ENCODE data around the gene EXOC1. TPM values are rescaled to one million over a fixed set of nuclear protein-coding genes. Genes with fewer than 3 reads are reported as not detected.

Gene EXOC1
- polyA plus RNA-seq, 1 donor, result 38.2 TPM

DNA sequence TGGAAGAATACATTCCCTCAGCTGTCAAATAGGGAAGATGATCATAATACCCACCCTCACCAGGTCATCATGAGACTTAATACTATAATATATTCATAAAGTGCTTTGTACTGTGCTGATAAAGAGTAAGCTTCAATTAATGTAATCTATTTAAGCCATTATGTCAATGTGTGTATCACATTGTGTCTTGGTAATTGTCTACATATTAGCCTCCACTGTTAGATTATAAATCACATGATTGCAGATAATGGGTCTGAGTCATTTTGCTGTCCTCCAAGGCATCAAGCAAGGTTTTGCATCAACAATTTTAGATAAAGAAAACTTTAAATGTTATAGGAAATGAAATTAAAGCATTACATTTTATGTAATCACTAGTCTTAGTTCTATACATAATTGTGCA, 50.1 kb downstream of the EXOC1 start:
- DNase-seq, result no peak
- no peaks in the 10 kb centered on the region for H3K9me3 ChIP-seq (ENCODE audit: control insufficient read depth, low read depth, low read length)
- no peak overlapping the region for H3K27ac ChIP-seq (ENCODE audit: low read length)
- no peak overlapping the region for H3K4me3 ChIP-seq (ENCODE audit: low read length)
- peaks cover 23% of the 10 kb centered on the region for H3K36me3 ChIP-seq (ENCODE audit: control insufficient read depth, insufficient read depth, low read length)
- no peaks in the 10 kb centered on the region for H3K4me1 ChIP-seq (ENCODE audit: control insufficient read depth, insufficient read depth, low read length)
- no peaks in the 10 kb centered on the region for H3K27me3 ChIP-seq (ENCODE audit: control insufficient read depth, insufficient read depth, low read length)

DNA sequence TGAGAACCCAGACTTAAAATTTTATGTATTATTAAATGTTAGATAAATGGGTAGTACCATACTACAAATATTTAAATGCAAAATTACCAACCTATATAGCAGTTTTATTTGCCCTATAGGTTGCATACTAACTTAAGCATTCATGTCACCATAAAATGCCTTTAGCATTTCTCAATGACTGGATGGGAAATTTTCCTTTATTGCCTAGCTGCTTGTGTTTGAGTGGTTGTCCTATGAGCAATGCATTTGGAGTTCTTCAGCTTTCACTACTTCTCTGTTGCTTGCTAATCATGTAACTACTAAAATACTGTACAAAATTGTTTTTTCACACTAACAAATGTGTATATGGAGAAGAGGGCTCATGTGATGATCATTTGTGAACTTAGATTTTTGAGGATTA, 51.1 kb downstream of the EXOC1 start:
- no peak overlapping the region for H3K27ac ChIP-seq (ENCODE audit: low read length)
- no peak for DNase-seq
- H3K9me3 ChIP-seq (ENCODE audit: control insufficient read depth, low read depth, low read length), result no peaks in the 10 kb centered on the region
- no peak overlapping the region for H3K4me3 ChIP-seq (ENCODE audit: low read length)
- no peaks in the 10 kb centered on the region for H3K4me1 ChIP-seq (ENCODE audit: control insufficient read depth, insufficient read depth, low read length)
- H3K27me3 ChIP-seq (ENCODE audit: control insufficient read depth, insufficient read depth, low read length), result no peaks in the 10 kb centered on the region
- peaks cover 22% of the 10 kb centered on the region for H3K36me3 ChIP-seq (ENCODE audit: control insufficient read depth, insufficient read depth, low read length)

DNA sequence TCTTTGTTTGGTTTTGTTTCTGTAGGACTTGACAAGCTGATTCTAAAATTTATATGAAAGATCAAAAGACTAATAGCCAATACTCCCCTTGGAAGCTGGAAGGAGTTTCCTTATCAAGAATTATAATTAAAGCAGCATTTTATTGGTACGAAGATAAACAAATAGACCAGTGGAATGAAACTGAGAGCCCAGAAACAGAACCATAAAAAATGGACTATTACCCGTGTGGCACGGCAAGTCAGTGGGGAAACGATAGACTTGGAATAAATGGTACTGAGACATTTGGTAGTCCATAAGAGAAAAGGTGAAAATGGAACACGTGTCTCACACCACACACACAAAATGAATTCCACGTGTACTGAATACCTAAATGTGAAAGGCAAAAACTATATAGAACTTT, 52.9 kb downstream of the EXOC1 start:
- DNase-seq, result no peak
- Histone ChIP-seq H3K4me3 (ENCODE audit: low read length) (no peak overlapping the region), H3K36me3 (ENCODE audit: control insufficient read depth, insufficient read depth, low read length) (peaks cover 17% of the 10 kb centered on the region), H3K4me1 (ENCODE audit: control insufficient read depth, insufficient read depth, low read length) (no peaks in the 10 kb centered on the region), H3K9me3 (ENCODE audit: control insufficient read depth, low read depth, low read length) (no peaks in the 10 kb centered on the region), H3K27me3 (ENCODE audit: control insufficient read depth, insufficient read depth, low read length) (no peaks in the 10 kb centered on the region), H3K27ac (ENCODE audit: low read length) (no peak overlapping the region)
- 60% methylated on average over 4 of the region's 6 CpGs for WGBS (ENCODE audit: insufficient coverage, low lambda C conversion rate)

DNA sequence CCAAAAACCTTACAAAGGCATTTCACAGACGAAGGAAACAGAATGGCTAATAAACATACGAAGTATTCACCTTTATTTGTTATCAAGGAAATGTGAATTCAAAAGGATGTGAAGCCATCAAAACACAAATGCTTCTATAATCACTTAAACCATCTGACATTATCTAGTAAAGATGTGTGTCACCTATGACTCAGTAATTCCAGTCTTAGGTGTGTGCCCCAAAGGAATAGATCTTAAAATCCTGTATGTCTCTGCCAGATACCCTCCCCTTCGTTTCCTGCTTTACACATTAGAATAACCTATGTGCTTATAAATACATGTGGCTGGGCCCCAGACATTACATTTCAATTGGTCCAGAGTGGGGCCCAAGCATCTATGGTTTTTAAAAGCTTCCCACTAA, 53.5 kb downstream of the EXOC1 start:
- Histone ChIP-seq H3K4me3 (ENCODE audit: low read length) (no peak overlapping the region), H3K9me3 (ENCODE audit: control insufficient read depth, low read depth, low read length) (no peaks in the 10 kb centered on the region), H3K27me3 (ENCODE audit: control insufficient read depth, insufficient read depth, low read length) (no peaks in the 10 kb centered on the region), H3K27ac (ENCODE audit: low read length) (no peak overlapping the region), H3K4me1 (ENCODE audit: control insufficient read depth, insufficient read depth, low read length) (no peaks in the 10 kb centered on the region), H3K36me3 (ENCODE audit: control insufficient read depth, insufficient read depth, low read length) (peaks cover 17% of the 10 kb centered on the region)
- WGBS (ENCODE audit: insufficient coverage, low lambda C conversion rate), result no CpG with 5 or more reads among the region's 3 CpGs
- DNase-seq, result no peak

DNA sequence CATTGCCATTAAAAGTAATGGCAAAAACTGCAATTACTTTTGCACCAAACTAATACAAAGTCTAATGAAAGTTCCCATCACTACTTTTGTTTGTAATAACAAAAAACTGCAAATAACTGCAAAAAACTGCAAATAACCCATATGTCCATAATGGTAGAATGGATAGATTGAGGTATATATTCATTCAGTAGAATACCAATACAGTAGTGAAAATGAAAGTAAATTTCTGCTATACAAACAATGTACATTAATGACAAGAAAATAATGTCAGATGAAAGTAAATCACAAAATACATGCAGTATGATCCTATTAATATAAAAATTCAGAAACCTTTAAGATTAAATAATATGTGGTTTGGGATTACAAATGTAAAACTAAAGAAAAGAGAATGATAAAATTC, 54.0 kb downstream of the EXOC1 start:
- H3K27me3 ChIP-seq (ENCODE audit: control insufficient read depth, insufficient read depth, low read length), result no peaks in the 10 kb centered on the region
- DNase-seq, result no peak
- no peak overlapping the region for H3K27ac ChIP-seq (ENCODE audit: low read length)
- H3K36me3 ChIP-seq (ENCODE audit: control insufficient read depth, insufficient read depth, low read length), result peaks cover 15% of the 10 kb centered on the region
- no peaks in the 10 kb centered on the region for H3K4me1 ChIP-seq (ENCODE audit: control insufficient read depth, insufficient read depth, low read length)
- H3K9me3 ChIP-seq (ENCODE audit: control insufficient read depth, low read depth, low read length), result no peaks in the 10 kb centered on the region
- no peak overlapping the region for H3K4me3 ChIP-seq (ENCODE audit: low read length)

DNA sequence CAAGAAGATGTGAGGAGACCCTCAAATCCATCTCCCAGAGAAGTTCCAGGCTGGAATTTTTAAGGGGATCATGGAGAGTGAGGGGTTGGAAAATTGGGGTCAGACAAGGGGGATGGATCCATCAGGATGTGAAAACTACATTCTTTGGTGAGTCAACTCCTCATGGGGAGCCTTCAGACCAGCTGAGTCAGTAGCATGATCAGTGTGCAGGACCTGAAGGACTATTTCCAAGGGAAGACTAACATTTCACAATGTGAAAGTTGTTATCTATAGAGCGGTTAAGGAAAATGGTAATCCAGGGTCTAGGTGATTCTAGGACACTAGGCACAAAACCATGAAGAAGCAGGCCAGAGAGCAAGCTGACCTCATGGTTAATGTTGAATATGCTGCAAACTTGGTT, 56.7 kb downstream of the EXOC1 start:
- H3K36me3 ChIP-seq (ENCODE audit: control insufficient read depth, insufficient read depth, low read length), result peaks cover 8% of the 10 kb centered on the region
- H3K27ac ChIP-seq (ENCODE audit: low read length), result no peak overlapping the region
- no peaks in the 10 kb centered on the region for H3K27me3 ChIP-seq (ENCODE audit: control insufficient read depth, insufficient read depth, low read length)
- no peaks in the 10 kb centered on the region for H3K4me1 ChIP-seq (ENCODE audit: control insufficient read depth, insufficient read depth, low read length)
- no peaks in the 10 kb centered on the region for H3K9me3 ChIP-seq (ENCODE audit: control insufficient read depth, low read depth, low read length)
- no peak for DNase-seq
- WGBS (ENCODE audit: insufficient coverage, low lambda C conversion rate), result no CpG with 5 or more reads among the region's 1 CpG
- H3K4me3 ChIP-seq (ENCODE audit: low read length), result no peak overlapping the region

DNA sequence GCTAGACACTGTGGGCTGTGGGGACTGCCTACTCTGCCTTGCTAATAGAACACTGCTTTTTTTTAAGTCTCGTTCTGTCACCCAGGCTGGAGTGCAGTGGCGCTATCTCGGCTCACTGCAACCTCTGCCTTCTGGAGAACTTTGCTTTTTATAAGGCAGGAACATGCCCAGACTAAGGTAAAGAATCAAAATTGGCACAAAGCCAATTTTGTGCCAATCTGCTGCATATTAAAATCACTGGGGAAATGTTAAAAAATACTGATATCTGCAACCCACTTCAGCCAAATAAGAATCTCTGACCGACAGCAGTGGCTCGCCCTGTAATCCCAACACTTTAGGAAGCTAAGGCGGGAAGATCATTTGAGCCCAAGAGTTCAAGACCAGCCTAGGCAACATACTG, 58.8 kb downstream of the EXOC1 start:
- DNase-seq, result no peak
- Histone ChIP-seq H3K27ac (ENCODE audit: low read length) (no peak overlapping the region), H3K27me3 (ENCODE audit: control insufficient read depth, insufficient read depth, low read length) (no peaks in the 10 kb centered on the region), H3K4me3 (ENCODE audit: low read length) (no peak overlapping the region), H3K4me1 (ENCODE audit: control insufficient read depth, insufficient read depth, low read length) (no peaks in the 10 kb centered on the region), H3K36me3 (ENCODE audit: control insufficient read depth, insufficient read depth, low read length) (no peaks in the 10 kb centered on the region), H3K9me3 (ENCODE audit: control insufficient read depth, low read depth, low read length) (no peaks in the 10 kb centered on the region)
- WGBS (ENCODE audit: insufficient coverage, low lambda C conversion rate), result 90% methylated on average over 2 of the region's 6 CpGs

DNA sequence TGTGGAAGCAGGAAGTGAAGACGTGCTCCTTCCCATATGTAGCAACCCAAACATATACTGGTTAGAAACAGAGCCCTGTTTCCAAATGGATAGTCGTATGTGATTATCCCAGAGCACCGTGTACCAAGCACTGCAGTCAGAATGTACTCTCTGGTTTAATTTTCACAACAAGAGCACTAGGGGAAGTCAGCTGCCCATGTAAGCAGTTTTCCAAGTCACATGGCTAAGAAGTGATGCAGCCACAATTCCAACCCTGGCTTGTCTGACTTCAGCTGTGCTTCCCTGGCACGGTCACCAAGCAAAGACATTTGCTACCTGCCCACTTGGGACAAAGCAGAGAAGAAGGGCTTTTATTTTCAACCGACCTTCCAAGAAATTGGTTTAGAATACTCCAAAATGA, 67.1 kb downstream of the EXOC1 start:
- Histone ChIP-seq H3K4me3 (ENCODE audit: low read length) (no peak overlapping the region), H3K27me3 (ENCODE audit: control insufficient read depth, insufficient read depth, low read length) (no peaks in the 10 kb centered on the region), H3K36me3 (ENCODE audit: control insufficient read depth, insufficient read depth, low read length) (no peaks in the 10 kb centered on the region), H3K27ac (ENCODE audit: low read length) (no peak overlapping the region), H3K4me1 (ENCODE audit: control insufficient read depth, insufficient read depth, low read length) (no peaks in the 10 kb centered on the region), H3K9me3 (ENCODE audit: control insufficient read depth, low read depth, low read length) (no peaks in the 10 kb centered on the region)
- 100% methylated on average over 1 of the region's 5 CpGs for WGBS (ENCODE audit: insufficient coverage, low lambda C conversion rate)
- no peak for DNase-seq

DNA sequence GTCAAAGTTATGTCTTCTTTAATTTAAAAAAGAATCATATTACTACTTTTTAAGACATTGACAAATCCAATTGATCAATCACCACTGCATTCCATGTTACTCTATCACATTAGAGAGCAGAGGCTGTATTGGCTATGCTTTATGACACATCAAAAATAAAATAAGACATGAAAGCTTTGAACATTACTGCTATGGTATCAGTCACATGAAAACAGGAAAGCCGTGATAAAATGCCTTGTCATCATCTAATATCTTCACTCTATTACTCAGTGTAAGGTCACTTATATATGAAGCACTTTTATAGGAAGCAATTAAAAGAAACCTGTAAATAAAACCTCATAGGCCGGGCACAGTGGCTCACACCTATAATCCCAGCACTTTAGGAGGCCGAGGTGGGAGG, 67.6 kb downstream of the EXOC1 start:
- H3K4me1 ChIP-seq (ENCODE audit: control insufficient read depth, insufficient read depth, low read length), result no peaks in the 10 kb centered on the region
- DNase-seq, result no peak
- WGBS (ENCODE audit: insufficient coverage, low lambda C conversion rate), result no CpG with 5 or more reads among the region's 3 CpGs

DNA sequence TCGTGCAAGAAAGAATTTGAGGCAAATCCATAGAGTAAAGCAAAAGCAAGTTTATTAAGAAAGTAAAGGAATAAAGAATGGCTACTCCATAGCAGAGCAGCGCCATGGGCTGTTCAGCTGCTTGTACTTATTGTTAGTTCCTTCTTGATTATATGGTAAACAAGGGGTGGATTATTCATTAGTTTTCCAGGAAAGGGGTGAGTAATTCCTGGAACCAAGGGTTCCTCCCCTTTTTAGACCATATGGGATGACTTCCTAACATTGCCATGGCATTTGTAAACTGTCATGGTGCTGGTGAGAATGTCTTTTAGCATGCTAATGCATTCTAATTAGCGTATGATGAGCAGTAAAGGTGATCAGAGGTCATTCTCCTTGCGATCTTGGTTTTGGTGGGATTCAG, 71.8 kb downstream of the EXOC1 start:
- H3K4me1 ChIP-seq (ENCODE audit: control insufficient read depth, insufficient read depth, low read length), result peaks cover 4% of the 10 kb centered on the region
- no peak overlapping the region for H3K4me3 ChIP-seq (ENCODE audit: low read length)
- 100% methylated on average over 1 of the region's 4 CpGs for WGBS (ENCODE audit: insufficient coverage, low lambda C conversion rate)
- DNase-seq, result no peak
- no peaks in the 10 kb centered on the region for H3K27me3 ChIP-seq (ENCODE audit: control insufficient read depth, insufficient read depth, low read length)
- no peak overlapping the region for H3K27ac ChIP-seq (ENCODE audit: low read length)
- peaks cover 3% of the 10 kb centered on the region for H3K9me3 ChIP-seq (ENCODE audit: control insufficient read depth, low read depth, low read length)
- no peaks in the 10 kb centered on the region for H3K36me3 ChIP-seq (ENCODE audit: control insufficient read depth, insufficient read depth, low read length)

More for the DNA sequence above, 67.6 kb downstream of the EXOC1 start:
- no peaks in the 10 kb centered on the region for H3K9me3 ChIP-seq (ENCODE audit: control insufficient read depth, low read depth, low read length)
- no peak overlapping the region for H3K4me3 ChIP-seq (ENCODE audit: low read length)
- H3K36me3 ChIP-seq (ENCODE audit: control insufficient read depth, insufficient read depth, low read length), result no peaks in the 10 kb centered on the region
- no peak overlapping the region for H3K27ac ChIP-seq (ENCODE audit: low read length)
- no peaks in the 10 kb centered on the region for H3K27me3 ChIP-seq (ENCODE audit: control insufficient read depth, insufficient read depth, low read length)

DNA sequence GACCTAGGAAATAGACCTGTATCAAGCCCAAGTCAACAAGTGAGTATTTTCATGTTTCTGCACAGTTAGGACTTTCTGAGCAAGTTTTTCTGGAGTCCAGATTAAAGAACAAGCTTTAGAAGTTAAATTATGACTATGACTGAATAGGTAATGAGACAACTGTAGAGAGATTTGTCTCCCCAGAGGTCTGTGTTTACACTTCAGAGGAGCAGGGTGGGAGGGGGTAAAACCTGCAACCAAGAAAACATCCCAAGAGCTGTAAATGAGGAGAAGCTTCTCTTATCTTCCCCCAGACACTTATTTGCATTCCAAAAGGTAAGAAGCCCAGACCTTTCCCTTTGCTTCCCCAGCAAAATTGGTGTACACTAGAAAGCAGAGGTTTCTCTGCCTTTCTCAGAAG, 73.2 kb downstream of the EXOC1 start:
- peaks cover 6% of the 10 kb centered on the region for H3K4me1 ChIP-seq (ENCODE audit: control insufficient read depth, insufficient read depth, low read length)
- no peaks in the 10 kb centered on the region for H3K36me3 ChIP-seq (ENCODE audit: control insufficient read depth, insufficient read depth, low read length)
- H3K27me3 ChIP-seq (ENCODE audit: control insufficient read depth, insufficient read depth, low read length), result no peaks in the 10 kb centered on the region
- DNase-seq, result no peak
- H3K4me3 ChIP-seq (ENCODE audit: low read length), result no peak overlapping the region
- peak overlapping the region; percentile 29 for H3K27ac ChIP-seq (ENCODE audit: low read length)
- peaks cover 3% of the 10 kb centered on the region for H3K9me3 ChIP-seq (ENCODE audit: control insufficient read depth, low read depth, low read length)
